GM19099 (cell line): Measurements from ENCODE around the gene PADI1.

Experiments used
- POLR2A ChIP-seq: IDR thresholded peaks from 3 replicates; pipeline ENCODE4 v1.6.1; 2011; ENCODE audit warnings: low read depth; ENCODE audit not compliant: insufficient read length; ENCODE audit errors: extremely low read depth

The PADI1 gene

DNA sequence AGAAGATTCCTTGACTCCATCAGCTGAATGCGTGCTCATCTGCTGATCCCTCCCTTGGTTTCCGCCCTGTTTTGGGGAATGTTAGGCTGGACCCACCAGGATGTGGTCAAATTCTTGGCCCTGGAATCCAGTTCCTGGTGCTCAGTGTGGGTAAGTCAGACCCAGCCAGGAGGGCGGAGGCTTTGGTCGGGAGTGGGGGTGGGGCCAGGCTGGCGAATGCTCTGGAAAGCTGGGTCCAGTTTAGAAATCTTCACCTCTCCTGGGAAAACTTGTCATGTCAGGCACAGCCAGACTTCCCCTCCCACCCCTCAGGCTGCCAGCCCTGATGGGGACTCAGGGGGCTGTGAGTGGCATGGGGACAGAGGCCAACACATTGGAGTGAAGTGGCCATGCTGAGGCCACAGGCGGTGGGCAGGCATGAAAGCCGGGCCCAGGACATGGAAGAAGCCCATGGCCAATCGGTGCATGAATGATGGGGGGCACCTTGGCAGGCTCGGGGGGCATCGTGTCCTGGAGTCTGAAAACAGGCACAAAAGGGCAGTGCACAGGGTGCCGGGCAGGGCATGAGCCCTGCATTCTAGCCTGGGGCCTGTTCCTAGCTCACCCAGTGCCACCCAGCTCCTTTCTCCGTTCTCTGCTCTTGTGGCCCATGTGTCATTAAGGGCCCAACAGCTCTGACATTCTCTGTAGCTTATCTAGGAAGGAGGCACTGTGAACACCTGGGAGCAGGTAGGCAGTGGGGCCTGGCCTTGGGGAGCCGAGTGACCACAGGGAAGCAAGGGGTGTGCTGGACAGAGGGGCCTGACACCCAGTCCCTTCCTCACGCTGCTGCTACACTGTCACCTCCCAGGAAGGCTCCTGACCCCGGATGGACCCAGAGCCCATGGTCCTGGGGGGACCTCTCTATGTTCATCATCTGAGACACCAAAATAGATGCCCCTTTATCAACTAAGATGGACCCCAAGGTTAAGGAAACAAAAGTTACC lies 14.6 kb upstream of the PADI1 start:
- no peak for TF ChIP-seq POLR2A

DNA sequence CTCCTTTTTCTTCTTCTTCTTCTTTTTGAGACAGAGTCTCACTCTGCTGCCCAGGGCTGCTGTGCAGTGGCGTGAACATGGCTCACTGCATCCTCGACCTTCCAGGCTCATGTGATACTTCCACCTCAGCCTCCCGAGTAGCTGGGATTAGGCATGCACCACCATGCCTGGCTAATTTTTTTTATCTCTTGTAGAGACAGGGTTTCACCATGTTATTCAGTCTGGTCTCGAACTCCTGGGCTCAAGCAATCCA lies 13.0 kb upstream of the PADI1 start:
- TF ChIP-seq POLR2A, result no peak

DNA sequence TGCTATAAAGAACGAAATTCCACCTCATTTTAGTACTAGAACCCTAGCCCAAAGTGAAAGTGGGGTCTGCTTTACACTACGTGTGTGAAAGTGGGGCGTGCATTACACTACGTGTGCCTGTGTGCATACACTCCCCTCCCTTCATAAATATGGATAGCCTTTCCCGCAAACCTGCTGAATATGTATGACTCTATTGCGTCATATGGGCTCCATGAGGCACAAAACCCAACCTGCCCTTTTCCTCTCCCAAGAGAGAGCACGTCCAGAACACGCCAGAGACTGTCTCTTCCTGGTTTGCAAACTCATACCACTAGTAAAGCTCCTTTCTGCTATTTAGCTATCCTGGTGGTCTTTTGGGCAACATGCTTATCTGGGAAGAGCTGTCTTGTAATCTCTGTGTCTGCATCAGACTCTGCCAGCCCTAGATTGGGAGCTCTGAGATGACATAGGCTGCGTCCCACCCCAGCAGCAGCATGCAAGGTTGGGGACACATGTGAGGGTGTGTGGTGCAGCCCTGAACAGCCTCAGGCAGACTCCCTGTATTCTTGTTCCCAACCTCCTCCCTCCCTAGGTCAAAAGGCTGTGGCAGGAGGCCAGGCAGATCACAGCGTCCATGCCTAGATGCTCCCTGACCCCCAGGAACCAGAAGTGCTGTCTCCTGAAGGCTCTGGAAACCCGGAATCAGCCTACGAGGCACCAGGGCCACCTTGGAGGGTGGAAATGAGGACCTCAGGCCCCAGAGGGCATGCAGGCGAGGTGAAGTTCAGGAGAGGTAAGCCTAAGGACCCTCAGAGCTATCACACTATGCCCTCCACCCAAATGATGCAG lies 12.3 kb upstream of the PADI1 start:
- TF ChIP-seq POLR2A, result no peak

DNA sequence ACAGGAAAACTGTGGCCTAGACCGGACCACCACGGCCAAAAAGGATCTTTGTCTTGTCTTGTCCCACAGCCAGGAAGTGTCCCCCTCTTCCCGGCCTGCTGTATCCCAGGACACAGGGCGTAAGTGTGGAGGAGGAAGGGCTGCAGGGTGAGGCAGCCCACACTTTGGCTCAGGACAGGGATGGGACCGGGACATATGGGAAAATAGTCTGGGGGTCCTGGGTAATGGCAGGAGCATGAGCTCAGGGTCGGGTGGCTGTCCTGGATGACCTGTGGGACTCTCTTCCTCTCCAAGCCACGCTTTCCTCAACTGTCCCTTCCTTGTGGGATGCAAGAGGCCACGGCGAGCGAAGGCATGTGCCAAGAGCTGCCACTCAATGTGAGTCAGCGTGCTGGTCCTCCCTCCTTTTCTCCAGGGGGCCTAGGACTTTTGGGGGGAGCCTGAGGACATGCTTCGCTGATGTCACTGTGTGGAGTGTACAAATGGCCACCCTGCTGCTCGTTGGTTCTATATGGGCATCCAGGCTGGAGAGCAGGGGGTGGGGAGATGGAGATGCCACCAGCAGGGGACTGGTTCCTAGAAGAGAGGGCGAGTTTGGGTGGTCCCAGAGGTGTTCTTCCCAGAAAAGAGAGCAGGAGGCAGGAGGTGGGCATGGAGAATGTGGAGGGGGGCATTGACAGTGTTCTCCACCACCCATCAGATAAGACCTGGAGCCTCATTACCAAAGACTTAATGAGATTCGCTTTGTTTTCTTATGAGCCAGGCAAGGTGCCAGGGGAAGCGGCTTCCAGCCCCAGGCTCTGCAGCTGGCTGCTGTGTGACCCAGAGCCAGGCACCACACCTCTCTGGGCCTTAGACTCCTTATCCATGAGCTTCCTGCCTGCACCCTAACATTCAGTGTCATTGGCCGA lies 11.5 kb upstream of the PADI1 start:
- no peak for TF ChIP-seq POLR2A

DNA sequence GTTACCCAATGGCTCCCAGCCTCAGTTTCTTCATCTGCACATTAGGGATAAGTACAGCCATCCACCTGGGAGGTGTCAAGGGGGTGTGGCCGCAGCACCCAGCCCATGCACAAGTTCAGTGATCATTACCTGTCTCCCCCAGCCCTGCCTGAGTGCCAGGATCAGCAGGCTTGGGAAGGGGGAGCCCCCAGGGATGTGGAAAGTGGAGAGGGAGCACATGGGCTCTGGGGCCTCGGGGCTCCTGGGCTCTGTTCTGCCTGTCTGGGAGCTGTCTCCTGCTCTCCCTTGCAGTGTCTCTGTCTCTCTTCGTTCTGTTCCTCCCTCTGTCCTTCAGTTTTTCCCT lies 10.8 kb upstream of the PADI1 start:
- no peak for TF ChIP-seq POLR2A

DNA sequence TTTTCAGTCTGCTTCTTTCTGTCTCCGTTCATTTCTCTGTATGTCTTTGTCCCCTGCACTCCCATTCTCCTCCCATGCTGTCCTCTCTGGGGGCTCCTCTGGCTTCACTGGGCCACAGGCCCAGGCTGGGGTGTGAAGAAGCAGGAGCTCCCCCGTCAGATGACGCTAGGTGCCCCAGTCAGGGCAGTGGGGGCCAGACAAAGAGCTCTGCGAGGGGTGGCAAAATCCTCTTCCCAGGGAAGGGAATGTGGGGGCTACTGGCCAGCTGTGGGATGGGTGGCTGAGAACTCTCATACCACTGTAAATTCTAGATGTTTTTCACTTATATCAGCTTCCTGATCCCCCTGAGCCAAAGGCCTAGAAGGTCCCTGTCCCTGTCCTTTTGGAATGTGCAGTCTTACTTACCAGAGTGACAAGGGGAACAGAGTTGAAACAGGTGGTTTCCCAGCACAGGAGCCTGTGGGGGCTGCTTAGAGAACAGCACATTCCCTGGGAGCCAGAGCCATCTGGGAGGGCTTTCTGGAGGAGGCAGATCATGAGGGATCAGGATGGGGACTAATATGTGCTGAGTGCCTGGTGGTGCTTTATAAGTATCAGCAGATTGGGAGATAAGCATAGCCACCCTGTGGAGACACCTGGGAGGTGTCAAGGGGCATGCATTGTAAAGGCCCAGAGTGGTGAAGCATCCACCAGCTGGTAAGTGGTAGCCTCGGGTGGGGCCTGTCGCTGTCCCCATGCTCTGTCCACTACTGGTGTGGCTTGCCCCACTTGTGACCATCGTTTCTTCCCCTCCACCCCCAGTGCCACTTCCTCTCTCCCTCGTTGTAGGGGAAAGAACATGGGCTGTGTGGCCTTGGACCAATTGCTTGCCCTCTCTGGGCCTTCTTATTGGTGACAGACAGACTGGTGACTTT lies 10.1 kb upstream of the PADI1 start:
- no peak for TF ChIP-seq POLR2A

DNA sequence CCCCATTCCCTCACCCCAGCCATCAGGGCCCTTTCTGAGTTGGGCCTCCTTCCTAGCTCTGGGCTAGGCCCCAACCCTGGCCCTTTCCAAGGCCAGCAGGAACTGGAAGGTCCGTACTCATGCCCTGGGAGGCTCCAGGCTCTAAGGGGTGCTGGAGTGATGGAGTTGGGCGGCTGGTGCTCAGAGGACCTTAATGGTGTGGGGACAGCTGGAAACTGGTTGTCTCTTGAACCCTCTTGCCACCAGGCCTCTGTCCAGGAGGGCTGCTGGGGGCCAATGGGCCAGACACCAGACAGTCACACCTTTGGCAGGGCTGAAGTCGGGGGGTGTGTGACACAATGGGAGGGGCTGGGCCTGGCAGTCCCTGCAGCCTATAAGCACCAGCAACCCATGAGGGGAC lies 9.2 kb upstream of the PADI1 start:
- TF ChIP-seq POLR2A, result no peak

DNA sequence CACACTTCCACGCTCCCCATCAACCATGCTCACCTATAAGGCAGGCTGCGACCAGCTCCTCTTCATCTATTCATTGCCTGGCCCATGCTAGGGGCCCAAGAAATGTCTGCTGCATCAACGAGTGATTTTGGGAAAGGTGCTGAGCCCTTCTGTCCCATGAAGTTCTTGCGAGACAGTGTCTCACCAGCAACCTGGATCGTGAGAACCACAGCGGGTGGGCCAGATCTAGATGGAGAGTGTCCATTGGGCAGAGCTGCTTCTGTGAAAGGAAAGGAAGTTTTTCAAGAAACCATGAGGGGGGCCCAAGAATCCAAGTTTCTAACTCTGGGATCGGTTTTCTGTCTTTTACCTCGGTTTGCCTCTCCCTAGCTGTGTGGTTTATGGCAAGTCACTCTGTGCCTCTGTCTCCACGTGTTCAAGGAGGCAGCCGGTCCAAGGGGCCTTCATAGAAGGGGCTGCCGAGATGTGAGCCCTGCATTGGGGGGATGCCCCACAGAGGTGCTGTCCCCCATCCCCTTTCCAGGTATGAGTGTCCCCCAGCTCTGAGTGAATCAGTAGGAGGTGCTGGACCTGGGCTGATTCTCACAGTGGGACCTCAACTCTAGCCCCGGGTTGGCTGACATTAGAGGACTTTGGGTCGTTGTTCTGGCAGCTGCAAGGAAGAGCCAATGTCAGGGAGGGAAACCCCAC lies 8.3 kb upstream of the PADI1 start:
- no peak for TF ChIP-seq POLR2A

DNA sequence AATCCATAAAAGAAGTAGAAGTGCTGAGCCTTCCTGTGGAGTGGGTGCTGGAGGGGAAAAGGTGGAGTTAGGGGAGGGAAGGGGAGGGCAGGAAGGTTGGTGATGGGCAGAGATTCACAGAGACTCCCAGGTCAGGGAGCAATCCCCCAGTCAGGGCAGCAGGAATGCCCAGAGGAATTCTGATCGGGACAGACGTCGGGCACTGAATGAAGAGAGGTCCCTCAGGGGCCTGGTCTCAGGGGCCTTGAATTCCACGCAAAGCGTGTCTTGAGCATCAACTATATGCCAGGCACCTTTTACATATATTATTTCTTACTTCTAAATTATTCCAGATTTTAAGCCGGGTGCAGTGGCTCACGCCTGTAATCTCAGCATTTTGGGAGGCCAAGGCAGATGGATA lies 7.2 kb upstream of the PADI1 start:
- no peak for TF ChIP-seq POLR2A

DNA sequence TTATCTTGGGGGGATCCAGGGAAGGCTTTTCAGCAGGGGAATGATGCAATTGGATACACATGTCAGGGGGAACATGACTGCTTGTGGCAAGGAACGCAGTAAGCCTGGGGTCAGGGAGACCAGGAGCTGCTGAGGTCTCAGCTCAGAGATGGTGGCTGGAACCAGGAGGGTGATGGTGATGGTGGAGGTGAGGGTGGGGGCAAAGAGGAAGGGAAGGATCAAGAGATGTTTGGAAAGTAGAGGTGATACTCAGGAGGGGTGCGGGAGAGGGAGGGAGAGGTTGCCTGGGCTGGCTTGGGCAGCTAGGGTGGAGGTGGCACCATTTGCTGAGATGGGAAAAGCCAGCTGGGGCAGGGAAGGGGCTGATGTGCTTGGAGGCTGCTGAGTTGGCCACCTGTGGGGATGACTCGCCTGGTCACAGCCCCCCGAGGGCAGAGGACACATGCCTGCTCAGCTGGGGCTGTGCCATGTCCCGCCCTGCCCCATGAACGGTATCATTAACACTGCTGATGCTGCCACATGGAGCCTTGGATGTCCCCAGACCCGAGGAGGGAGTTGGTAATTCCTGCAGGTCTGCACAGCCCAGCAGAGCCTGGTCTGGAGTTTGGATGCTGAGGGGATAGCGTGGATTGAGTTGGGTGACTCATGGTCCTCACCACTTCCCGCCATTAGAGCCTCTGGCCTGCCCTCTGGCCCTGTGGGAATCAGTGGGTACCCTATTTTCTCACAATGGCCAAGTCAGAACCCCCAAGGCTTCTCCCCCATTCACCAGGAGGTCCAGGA lies 6.3 kb upstream of the PADI1 start:
- TF ChIP-seq POLR2A, result no peak

DNA sequence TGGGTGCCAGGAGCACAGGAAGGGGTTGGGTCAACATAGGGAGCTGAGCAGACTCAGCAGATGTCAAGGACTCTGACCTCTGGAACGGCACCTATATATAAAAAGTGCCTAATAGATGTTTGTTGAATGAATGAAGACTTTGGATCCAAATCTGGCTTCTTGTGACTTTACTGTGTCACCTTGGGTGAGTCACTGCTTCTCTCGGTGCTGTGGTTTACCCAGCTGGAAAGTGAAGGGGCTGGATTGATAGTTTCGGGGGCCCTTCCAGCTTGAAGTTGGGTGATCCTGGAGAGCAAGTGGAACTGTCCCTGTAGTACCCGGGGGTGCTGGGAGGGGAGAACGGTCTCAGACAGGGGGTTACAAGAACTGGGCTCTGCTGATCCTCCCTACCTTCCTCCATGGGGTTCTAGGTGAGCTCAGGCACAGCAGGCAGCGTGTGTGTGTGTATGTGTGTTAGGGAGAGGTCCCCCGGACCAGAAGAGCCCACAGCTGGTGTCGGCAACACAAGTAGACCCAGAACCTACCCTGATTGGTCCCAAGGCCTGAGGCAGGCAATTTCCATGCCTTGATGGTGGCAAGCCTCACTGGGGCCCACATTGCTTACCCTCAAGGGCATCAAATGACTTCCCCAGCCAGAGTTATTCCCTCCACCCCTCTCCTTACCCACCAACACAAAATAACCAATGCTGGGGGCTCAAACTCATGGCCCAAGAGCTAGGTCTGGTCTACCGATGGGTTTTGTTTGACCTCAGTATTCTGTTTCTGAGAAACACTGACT lies 5.5 kb upstream of the PADI1 start:
- TF ChIP-seq POLR2A, result no peak

DNA sequence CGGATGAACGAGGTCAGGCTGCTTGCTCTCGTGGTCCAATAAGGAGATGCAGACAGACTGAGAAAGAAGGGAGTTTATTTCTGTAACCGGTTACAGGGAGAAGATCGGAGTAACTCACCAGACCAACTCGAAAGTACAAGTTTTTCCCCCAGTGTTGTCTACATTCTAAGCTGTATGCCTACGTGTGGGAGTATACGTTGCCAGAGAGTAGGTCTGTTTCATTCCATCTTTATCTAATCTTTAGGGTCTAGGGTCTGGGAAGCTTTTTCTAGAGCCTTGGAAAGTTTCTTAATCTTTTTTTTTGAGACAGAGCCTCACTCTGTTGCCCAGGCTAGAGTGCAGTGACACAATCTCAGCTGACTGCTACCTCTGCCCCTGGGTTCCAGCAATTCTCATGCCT lies 4.7 kb upstream of the PADI1 start:
- no peak for TF ChIP-seq POLR2A
